Measurements from ENCODE around the gene STIM1.
A peak's percentile ranks its signal among the peaks of the same experiment; 100 is the strongest.

Gene STIM1

GRCh38 chr11:3830730-3831129, 24.7 kb upstream of the STIM1 start:
- DNase-seq (ENCODE audit: low read depth in 2 of 2), result no peak

GRCh38 chr11:3831378-3832239, 23.9 kb upstream of the STIM1 start:
- DNase-seq (ENCODE audit: low read depth in 2 of 2), result no peak

- DNase-seq (ENCODE audit: low read depth in 2 of 2), result no peak
Observed at GRCh38 chr11:3832816-3833215, 22.6 kb upstream of the STIM1 start.

GRCh38 chr11:3833449-3833848, 22.0 kb upstream of the STIM1 start:
- no peak for DNase-seq (ENCODE audit: low read depth in 2 of 2)

GRCh38 chr11:3834349-3834663, 21.2 kb upstream of the STIM1 start:
- DNase-seq (ENCODE audit: low read depth in 2 of 2), result no peak

- DNase-seq (ENCODE audit: low read depth in 2 of 2), result no peak
Observed at GRCh38 chr11:3834664-3835461, 20.6 kb upstream of the STIM1 start.

GRCh38 chr11:3835751-3836150, 19.7 kb upstream of the STIM1 start:
- no peak for DNase-seq (ENCODE audit: low read depth in 2 of 2)

GRCh38 chr11:3836903-3837302, 18.6 kb upstream of the STIM1 start:
- DNase-seq (ENCODE audit: low read depth in 2 of 2), result no peak

GRCh38 chr11:3837793-3838192, 17.7 kb upstream of the STIM1 start:
- DNase-seq (ENCODE audit: low read depth in 2 of 2), result no peak

- no peak for DNase-seq (ENCODE audit: low read depth in 2 of 2)
Observed at GRCh38 chr11:3838504-3838903, 17.0 kb upstream of the STIM1 start.

- DNase-seq (ENCODE audit: low read depth in 2 of 2), result no peak
Observed at GRCh38 chr11:3840004-3840869, 15.2 kb upstream of the STIM1 start.

- DNase-seq (ENCODE audit: low read depth in 2 of 2), result peak in 1 of 2 donors; percentile 89
Observed at GRCh38 chr11:3840870-3841425, 14.5 kb upstream of the STIM1 start, which contains the start of gene RHOG. RHOG (minus strand) TSS chr11:3840959; CDS start chr11:3828138, 12,821 bp downstream.

GRCh38 chr11:3841426-3842350, 13.8 kb upstream of the STIM1 start:
- peak in 1 of 2 donors; percentile 86 for DNase-seq (ENCODE audit: low read depth in 2 of 2)

- no peak for DNase-seq (ENCODE audit: low read depth in 2 of 2)
Observed at GRCh38 chr11:3843326-3843725, 12.1 kb upstream of the STIM1 start.

GRCh38 chr11:3845246-3845645, 10.2 kb upstream of the STIM1 start:
- DNase-seq (ENCODE audit: low read depth in 2 of 2), result no peak

GRCh38 chr11:3845670-3846069, 9.8 kb upstream of the STIM1 start:
- no peak for DNase-seq (ENCODE audit: low read depth in 2 of 2)

GRCh38 chr11:3849297-3849874, 6.1 kb upstream of the STIM1 start:
- DNase-seq (ENCODE audit: low read depth in 2 of 2), result peak in 1 of 2 donors; percentile 60

GRCh38 chr11:3853545-3853842, 2.0 kb upstream of the STIM1 start:
- DNase-seq (ENCODE audit: low read depth in 2 of 2), result no peak

GRCh38 chr11:3853899-3854659, 1.4 kb upstream of the STIM1 start:
- peak; percentile 41 for DNase-seq (ENCODE audit: low read depth in 2 of 2)

GRCh38 chr11:3854660-3854976, 846 bp upstream of the STIM1 start:
- no peak for DNase-seq (ENCODE audit: low read depth in 2 of 2)

Data from activated CD4-positive, alpha-beta T cell treated with anti-CD3 and anti-CD28 coated beads for 24 hours (primary cell).